NAMALWA (cell line): ENCODE measurements around the gene ACBD6.
"Not testable (repeated sequence)": the region's sequence is repeated elsewhere in the genome, so short reads cannot be mapped to it uniquely, and the experiment has no call there.

ENCODE experiments used
- DNase-seq: peaks from one replicate; pipeline ENCODE4 v3.0.0-alpha.2; 2015; ENCODE audit warnings: low spot score

The ACBD6 gene

GRCh38 chr1:180488661-180489060, 13.7 kb downstream of the ACBD6 start:
- DNase-seq: no peak

DNA sequence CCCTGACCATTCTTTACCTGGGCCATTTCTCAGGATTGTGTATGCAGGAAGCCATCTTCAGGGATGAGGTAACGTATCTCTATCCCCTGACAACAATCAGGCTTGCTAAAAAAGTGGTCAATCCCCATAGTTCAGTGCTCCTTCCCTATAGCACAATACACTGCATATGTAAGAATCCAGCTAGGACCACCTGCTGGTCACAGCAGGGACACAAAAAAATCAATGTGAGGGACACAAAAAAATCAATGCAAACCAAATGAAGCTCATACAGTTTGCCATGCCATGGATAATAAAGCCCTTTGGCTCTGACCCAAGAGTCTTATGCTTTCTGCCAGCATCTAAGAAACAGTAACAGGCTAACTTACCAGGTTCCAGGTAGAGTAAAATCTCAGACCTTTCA, 16.3 kb downstream of the ACBD6 start:
- peak; percentile 20 for DNase-seq

- no peak for DNase-seq
These were observed 17.9 kb downstream of the ACBD6 start for GRCh38 chr1:180484490-180484889.

DNA sequence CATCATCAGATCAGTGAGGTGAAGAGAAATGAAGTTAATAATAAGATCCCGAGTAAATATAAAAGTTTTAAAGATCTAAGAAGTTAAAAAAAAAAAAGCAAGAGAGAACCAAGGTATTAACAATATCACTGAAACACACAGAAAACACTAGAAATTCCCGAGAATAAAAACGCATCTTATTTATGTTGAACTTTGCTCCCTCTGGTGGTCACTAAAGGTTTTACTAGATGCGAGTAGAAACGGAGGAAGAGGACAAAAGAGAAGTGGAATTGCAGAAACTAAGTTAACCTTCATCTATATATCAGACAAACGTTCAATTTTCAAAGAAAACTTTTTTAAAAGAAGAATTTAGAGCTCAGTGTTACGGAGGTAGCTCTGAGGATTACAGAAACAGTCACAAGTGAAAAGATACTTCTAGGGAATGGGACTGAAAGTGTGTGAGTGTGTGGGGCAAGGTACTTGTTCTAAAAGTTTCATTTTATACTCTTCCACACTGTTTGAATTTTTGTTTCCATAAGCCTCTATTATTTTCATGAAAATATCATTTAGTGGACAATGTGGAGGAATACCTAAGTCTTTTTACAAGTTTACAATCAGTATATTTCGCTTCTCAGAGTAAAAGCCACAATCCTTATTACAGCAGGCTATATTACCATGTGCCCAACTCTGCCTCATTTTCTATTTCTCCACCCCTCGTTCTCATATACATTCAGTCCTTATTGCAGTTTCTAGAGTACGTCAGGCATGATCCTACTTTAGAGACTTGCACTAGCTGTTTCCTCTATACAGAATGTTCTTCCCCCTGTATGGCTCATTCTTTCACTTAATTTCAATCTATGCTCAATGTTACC, 19.7 kb downstream of the ACBD6 start:
- DNase-seq: peak; percentile 88

DNA sequence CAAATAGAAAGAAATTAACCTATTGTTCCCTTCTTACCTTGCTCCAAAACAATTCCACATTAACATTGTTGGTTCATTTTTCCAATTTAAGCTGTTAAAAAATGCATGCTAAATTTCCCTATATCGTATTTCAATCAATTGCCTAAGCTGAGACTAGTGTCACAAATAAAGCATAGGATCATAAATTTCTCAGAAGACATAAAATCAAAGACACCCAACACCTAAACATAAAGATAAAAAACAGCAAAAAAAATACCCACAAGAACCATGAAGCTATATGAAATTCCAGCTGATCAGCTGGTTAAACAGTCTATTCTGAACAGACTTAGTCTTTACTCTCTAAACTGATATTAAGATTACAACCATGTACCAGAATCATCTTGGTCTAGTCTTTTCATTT, 32.3 kb downstream of the ACBD6 start:
- no peak for DNase-seq

GRCh38 chr1:180468311-180468710, 34.1 kb downstream of the ACBD6 start:
- DNase-seq: no peak

GRCh38 chr1:180462102-180462501, 40.3 kb downstream of the ACBD6 start:
- DNase-seq: no peak

DNA sequence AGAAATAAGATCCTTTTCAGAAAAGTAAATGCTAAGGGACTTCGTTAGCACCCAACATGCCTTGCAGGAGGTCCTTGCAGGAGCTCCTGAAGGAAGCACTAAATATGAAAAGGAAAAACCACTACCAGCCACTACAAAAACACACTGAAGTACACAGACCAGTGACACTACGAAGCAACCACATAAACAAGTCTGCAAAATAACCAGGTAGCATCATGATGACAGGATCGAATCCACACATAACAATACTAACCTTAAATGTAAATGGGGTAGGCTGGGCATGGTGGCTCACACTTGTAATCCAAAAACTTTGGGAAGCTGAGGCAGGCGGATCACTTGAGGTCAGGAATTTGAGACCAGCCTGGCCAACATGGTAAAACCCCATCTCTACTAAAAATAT, 40.7 kb downstream of the ACBD6 start:
- DNase-seq: not testable (repeated sequence)

GRCh38 chr1:180458807-180459206, 43.6 kb downstream of the ACBD6 start:
- no peak for DNase-seq

- DNase-seq: no peak
These were observed 46.2 kb downstream of the ACBD6 start for GRCh38 chr1:180456191-180456590.

- peak; percentile 13 for DNase-seq
These were observed 50.9 kb downstream of the ACBD6 start for GRCh38 chr1:180451504-180451903.

DNA sequence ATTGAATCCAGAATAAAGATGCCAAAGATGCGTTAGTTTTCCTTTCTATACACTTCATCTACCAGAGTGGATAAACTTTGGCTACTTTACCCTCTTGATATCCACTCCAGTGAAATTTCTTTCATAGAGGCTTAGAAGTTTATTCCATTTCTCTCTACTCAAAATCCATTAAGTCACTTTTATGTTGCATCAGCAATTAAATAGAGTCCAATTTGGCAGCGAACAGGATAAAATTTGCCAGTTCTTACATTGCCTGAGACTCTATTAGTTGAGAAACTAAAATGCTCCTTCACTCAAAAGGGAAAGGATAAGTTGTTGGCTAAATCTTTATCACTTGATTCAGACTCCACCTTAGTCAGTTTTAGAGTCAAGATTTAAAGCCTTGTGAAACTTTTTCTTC, 57.9 kb downstream of the ACBD6 start:
- no peak for DNase-seq

GRCh38 chr1:180440335-180440734, 62.0 kb downstream of the ACBD6 start:
- DNase-seq: no peak

GRCh38 chr1:180435566-180435965, 66.8 kb downstream of the ACBD6 start:
- DNase-seq: no peak

- DNase-seq: no peak
These were observed 68.5 kb downstream of the ACBD6 start for GRCh38 chr1:180433873-180434272.

DNA sequence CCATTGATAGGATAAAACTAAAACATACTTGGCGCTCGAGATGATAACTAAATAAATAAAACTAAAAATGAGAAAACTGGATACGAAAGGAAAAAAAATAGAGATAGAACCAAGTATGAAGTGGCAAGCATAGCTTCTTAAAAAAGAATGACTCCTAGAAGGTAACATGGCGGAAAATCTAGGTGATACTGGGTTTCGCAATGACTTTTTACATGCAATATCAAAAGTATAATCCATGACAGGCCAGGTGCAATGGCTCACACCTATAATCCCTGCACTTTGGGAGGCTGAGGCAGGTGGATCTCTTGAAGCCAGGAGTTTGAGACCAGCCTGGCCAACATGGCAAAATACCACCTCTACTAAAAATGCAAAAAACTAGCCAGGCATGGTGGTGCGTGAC, 70.7 kb downstream of the ACBD6 start:
- no peak for DNase-seq

- DNase-seq: no peak
These were observed 73.3 kb downstream of the ACBD6 start for GRCh38 chr1:180428782-180429695.

- no peak for DNase-seq
These were observed 76.4 kb downstream of the ACBD6 start for GRCh38 chr1:180425952-180426351.

- no peak for DNase-seq
These were observed 77.4 kb downstream of the ACBD6 start for GRCh38 chr1:180424848-180425457.

- DNase-seq: no peak
These were observed 80.8 kb downstream of the ACBD6 start for GRCh38 chr1:180421614-180422013.

- not testable (repeated sequence) for DNase-seq
These were observed 81.2 kb downstream of the ACBD6 start for GRCh38 chr1:180421145-180421544.

DNA sequence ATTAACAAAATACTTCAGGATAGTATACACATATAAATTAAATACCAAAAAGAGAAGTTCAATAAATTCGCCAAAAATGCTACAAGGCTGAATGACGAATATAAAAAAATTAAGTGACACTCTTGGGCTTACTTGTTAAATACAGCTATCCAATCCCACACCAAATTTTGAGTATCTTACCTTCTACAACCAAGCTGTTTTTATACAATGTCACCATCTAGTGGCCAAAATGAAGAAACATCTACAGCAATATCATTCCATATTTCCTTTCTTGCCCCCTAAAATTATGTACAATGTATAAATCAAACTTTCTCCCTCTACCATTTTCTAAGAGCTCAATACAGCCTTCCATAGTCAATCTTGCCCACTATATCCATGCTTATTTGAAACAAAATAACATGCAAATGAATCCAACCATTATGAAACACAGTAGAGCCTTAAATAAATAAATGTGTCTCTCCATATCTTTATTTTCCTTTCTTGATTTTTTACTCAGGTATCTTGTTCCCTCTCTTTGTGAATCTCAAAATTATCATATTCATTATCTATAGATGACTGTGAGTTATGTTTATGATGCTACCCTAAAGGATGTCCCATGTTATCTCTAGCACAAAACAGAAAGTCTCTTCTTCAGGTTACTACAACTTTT, 86.3 kb downstream of the ACBD6 start:
- peak; percentile 72 for DNase-seq
